Panc1 (cell line): ENCODE measurements around the gene RBKS. TPM values are rescaled to one million over a fixed set of nuclear protein-coding genes. Genes with fewer than 3 reads are reported as not detected.

Experiments
- ATAC-seq: fragments of 200-7000 bp; cut with Tn5 transposase; 2 replicates; pipeline ENCODE4 v1.9.1; 2020; ENCODE audit warnings: mild to moderate bottlenecking, moderate library complexity
- BruUV-seq: library from RNA; stranded (reverse); fragments of 400-500 nt; replicated peaks from 2 replicates; lab custom pipeline; 2021; lab: Mats Ljungman, UMichigan
- CTCF ChIA-PET: fragments of 300-600 bp; sonication (Branson Sonifier 250); formaldehyde crosslinking; loops from one replicate; lab custom pipeline; 2022; ENCODE audit warnings: antibody characterized with exemption; lab: Charles Lee
- POLR2A ChIA-PET: fragments of 300-600 bp; sonication (Branson Sonifier 250); formaldehyde crosslinking; loops from one replicate; lab custom pipeline; 2022; ENCODE audit warnings: antibody characterized with exemption; lab: Charles Lee
- DNase-seq: peaks from one replicate; pipeline ENCODE4 v3.0.0-alpha.2; 2010; ENCODE audit warnings: low read depth, low spot score
- H3K27ac ChIP-seq: 2 replicates; pipeline ENCODE4 v1.5.1; 2011; ENCODE audit warnings: mild to moderate bottlenecking, low read length, inconsistent platforms
- H3K27me3 ChIP-seq: fragments of 200-500 bp; sonication (Bioruptor generic); 2 replicates; pipeline ENCODE4 v1.6.0; 2014; ENCODE audit warnings: low read length, inconsistent platforms; ENCODE audit not compliant: control insufficient read depth, insufficient read depth
- H3K36me3 ChIP-seq: fragments of 200-500 bp; sonication (Bioruptor generic); 2 replicates; pipeline ENCODE4 v1.5.1; 2014; ENCODE audit warnings: inconsistent platforms, mild to moderate bottlenecking, low read length, moderate library complexity; ENCODE audit not compliant: control insufficient read depth, insufficient read depth
- H3K4me1 ChIP-seq: 2 replicates; pipeline ENCODE4 v1.5.1; 2011; ENCODE audit warnings: inconsistent platforms, mild to moderate bottlenecking, low read length, moderate library complexity; ENCODE audit not compliant: control insufficient read depth, insufficient read depth
- H3K4me3 ChIP-seq, 2 experiments: 2 replicates each; pipeline ENCODE4 v1.5.1; 2011 to 2012; ENCODE audit warnings: low read depth in 2 of 2, low read length in 2 of 2, mild to moderate bottlenecking in 2 of 2, inconsistent platforms in 1 of 2, moderate library complexity in 1 of 2
- H3K9me3 ChIP-seq: fragments of 200-500 bp; sonication (Bioruptor generic); 2 replicates; pipeline ENCODE4 v1.5.1; 2014; ENCODE audit warnings: low read depth, mild to moderate bottlenecking, inconsistent platforms, low read length, moderate library complexity; ENCODE audit not compliant: control insufficient read depth, insufficient read depth
- CTCF ChIP-seq: fragments of 450-650 bp; IDR thresholded peaks from 2 replicates; pipeline ENCODE4 v1.5.1; 2017; ENCODE audit warnings: mild to moderate bottlenecking
- POLR2AphosphoS5 ChIP-seq: IDR thresholded peaks from 2 replicates; pipeline ENCODE4 v1.6.1; 2012; ENCODE audit warnings: mild to moderate bottlenecking, low read depth, low read length, moderate library complexity
- SIN3A ChIP-seq: IDR thresholded peaks from 2 replicates; pipeline ENCODE4 v1.6.1; 2012; ENCODE audit warnings: low read depth, mild to moderate bottlenecking, low read length, moderate library complexity, borderline replicate concordance; ENCODE audit not compliant: insufficient read depth
- TCF7L2 ChIP-seq: IDR thresholded peaks from 2 replicates; pipeline ENCODE4 v1.6.1; 2011; ENCODE audit warnings: mild to moderate bottlenecking, low read depth, low read length, inconsistent platforms
- in situ Hi-C: cut with HindIII; loops from 2 replicates; pipeline ENCODE4 v1.10.0; 2016; ENCODE audit warnings: low sequenced_read_pairs, low pct_unique_long_range_greater_than_20kb
- intact Hi-C: fragments of 100-400 bp; cut with micrococcal nuclease; formaldehyde crosslinking; loops from one replicate; pipeline ENCODE4 v1.10.0; 2022; ENCODE audit not compliant: unreplicated experiment
- total RNA-seq: library from RNA; stranded (reverse); gene quantifications from one replicate; pipeline ENCODE4 v1.2.1, GENCODE V29; 2021; ENCODE audit not compliant: unreplicated experiment
- TF ChIP-seq, protein P1 (sequence below), 2 experiments: IDR thresholded peaks; 2 replicates each; pipeline ENCODE4 v1.6.1; 2011 to 2012; ENCODE audit warnings: low read depth in 2 of 2, control low read depth in 1 of 2, low read length in 1 of 2, mild to moderate bottlenecking in 1 of 2, moderate library complexity in 1 of 2; ENCODE audit not compliant: insufficient read depth in 1 of 2

Gene RBKS
- total RNA-seq, 1 experiment from 2014 or later: 2.2 TPM

DNA sequence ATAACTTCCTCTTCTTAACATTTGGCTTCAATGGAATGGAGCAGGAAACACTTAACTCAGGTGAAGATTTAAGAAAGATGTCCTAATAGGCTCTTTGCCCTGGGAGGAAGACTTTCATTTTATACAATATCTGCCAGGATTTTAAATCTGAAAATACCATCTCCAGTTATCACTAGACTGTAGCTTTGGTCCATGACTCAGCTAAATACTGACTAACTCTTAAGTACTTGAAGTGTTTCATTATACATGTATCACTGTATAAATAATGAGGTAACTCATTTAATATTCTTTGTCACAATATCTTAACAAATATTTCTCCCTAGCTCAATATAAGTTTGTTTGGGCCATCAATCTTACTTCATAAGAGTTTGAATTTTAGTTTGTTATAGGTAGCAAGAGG lies 34.7 kb downstream of the RBKS start:
- H3K9me3 ChIP-seq: peaks cover 17% of the 10 kb centered on the region; the same call in 1 of the 2 replicates
- intact Hi-C loops (no loop called here), in situ Hi-C loops (no loop called here)
- ChIA-PET CTCF (no interaction called here), POLR2A (no interaction called here)
- TF ChIP-seq CTCF: no peak
- TF ChIP-seq POLR2AphosphoS5: no peak
- TF ChIP-seq TCF7L2: no peak
- no peak for TF ChIP-seq SIN3A
- TF ChIP-seq, protein P1, sequence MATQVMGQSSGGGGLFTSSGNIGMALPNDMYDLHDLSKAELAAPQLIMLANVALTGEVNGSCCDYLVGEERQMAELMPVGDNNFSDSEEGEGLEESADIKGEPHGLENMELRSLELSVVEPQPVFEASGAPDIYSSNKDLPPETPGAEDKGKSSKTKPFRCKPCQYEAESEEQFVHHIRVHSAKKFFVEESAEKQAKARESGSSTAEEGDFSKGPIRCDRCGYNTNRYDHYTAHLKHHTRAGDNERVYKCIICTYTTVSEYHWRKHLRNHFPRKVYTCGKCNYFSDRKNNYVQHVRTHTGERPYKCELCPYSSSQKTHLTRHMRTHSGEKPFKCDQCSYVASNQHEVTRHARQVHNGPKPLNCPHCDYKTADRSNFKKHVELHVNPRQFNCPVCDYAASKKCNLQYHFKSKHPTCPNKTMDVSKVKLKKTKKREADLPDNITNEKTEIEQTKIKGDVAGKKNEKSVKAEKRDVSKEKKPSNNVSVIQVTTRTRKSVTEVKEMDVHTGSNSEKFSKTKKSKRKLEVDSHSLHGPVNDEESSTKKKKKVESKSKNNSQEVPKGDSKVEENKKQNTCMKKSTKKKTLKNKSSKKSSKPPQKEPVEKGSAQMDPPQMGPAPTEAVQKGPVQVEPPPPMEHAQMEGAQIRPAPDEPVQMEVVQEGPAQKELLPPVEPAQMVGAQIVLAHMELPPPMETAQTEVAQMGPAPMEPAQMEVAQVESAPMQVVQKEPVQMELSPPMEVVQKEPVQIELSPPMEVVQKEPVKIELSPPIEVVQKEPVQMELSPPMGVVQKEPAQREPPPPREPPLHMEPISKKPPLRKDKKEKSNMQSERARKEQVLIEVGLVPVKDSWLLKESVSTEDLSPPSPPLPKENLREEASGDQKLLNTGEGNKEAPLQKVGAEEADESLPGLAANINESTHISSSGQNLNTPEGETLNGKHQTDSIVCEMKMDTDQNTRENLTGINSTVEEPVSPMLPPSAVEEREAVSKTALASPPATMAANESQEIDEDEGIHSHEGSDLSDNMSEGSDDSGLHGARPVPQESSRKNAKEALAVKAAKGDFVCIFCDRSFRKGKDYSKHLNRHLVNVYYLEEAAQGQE (IDR thresholded peaks at IDR 0.05; ENCODE audit: insufficient read depth in 1 of 2, low read depth in 2 of 2, low read length in 1 of 2): no peak
- no peaks in the 10 kb centered on the region for H3K27me3 ChIP-seq
- ATAC-seq: no peak; the same call in 1 of the 2 replicates
- no peak overlapping the region for H3K4me3 ChIP-seq
- BruUV-seq: no TSS peak
- no peaks in the 10 kb centered on the region for H3K36me3 ChIP-seq
- no peaks in the 10 kb centered on the region for H3K4me1 ChIP-seq
- no peak overlapping the region for H3K27ac ChIP-seq
- peak; percentile 15 for DNase-seq

DNA sequence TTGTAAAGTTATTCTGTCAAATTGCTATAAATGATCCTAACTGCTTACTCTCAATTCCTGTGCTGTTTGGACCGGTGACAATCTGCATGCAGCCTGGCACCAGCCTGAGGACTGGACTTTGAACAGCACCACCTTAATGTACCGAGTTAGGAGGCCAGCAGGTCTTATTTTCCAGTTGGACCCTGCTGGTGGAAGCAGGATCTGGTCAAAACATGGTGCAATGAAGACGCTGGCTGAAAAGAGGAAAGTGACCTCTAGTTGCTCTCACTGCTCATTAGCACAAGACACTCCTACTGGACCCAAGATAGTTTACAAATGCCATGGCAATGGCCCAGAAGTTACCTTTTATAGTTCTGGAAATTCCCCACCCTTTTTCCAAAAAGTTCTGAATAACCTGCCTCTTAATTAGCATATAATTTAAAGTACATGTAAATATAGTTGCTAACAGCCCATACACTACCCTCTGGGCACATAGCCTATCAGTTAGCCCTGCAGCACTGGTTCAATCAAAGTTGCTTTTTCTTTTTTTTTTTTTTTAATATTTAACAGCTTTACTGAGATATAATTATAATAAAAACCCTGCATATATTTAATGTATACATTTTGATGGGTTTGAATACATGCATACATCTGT lies 35.8 kb downstream of the RBKS start:
- no peak overlapping the region for H3K27ac ChIP-seq
- H3K4me3 ChIP-seq: no peak overlapping the region
- H3K27me3 ChIP-seq: no peaks in the 10 kb centered on the region
- H3K4me1 ChIP-seq: no peaks in the 10 kb centered on the region
- intact Hi-C loops (no loop called here), in situ Hi-C loops (no loop called here)
- no peak for ATAC-seq
- DNase-seq: no peak
- H3K36me3 ChIP-seq: no peaks in the 10 kb centered on the region
- H3K9me3 ChIP-seq: peaks cover 17% of the 10 kb centered on the region; the same call in 1 of the 2 replicates
- BruUV-seq: no TSS peak
- ChIA-PET CTCF (no interaction called here), POLR2A (no interaction called here)
- no peak for TF ChIP-seq TCF7L2
- TF ChIP-seq, protein P1 (IDR thresholded peaks at IDR 0.05; ENCODE audit: insufficient read depth in 1 of 2, low read depth in 2 of 2, low read length in 1 of 2): no peak
